ENCODE data around the gene COL11A2. TPM values are rescaled to one million over a fixed set of nuclear protein-coding genes. Genes with fewer than 3 reads are reported as not detected.
A peak's percentile ranks its signal among the peaks of the same experiment; 100 is the strongest.

Gene COL11A2
- total RNA-seq, 2 donors from 2014 or later: 0.52 to 0.89 TPM

GRCh38 chr6:33140556-33140955 lies 51.7 kb downstream of the COL11A2 start:
- DNase-seq (no peak), ATAC-seq (no peak)
- H3K9me3 ChIP-seq (ENCODE audit: control insufficient read depth, low read length, poor library complexity, severe bottlenecking): no peaks in the 10 kb centered on the region
- no peak overlapping the region for H3K4me3 Mint-ChIP-seq
- no peak overlapping the region for H3K27ac Mint-ChIP-seq
- H3K36me3 Mint-ChIP-seq (ENCODE audit: low read depth): peaks cover 14% of the 10 kb centered on the region
- H3K4me1 Mint-ChIP-seq: peaks cover 10% of the 10 kb centered on the region
- peaks cover 62% of the 10 kb centered on the region for H3K27me3 Mint-ChIP-seq

GRCh38 chr6:33139596-33140206 lies 52.6 kb downstream of the COL11A2 start:
- peaks cover 66% of the 10 kb centered on the region for H3K27me3 Mint-ChIP-seq
- peaks cover 14% of the 10 kb centered on the region for H3K36me3 Mint-ChIP-seq (ENCODE audit: low read depth)
- no peaks in the 10 kb centered on the region for H3K9me3 ChIP-seq (ENCODE audit: control insufficient read depth, low read length, poor library complexity, severe bottlenecking)
- H3K4me1 Mint-ChIP-seq: peaks cover 10% of the 10 kb centered on the region
- H3K4me3 Mint-ChIP-seq: no peak overlapping the region
- no peak for DNase-seq
- no peak for ATAC-seq
- H3K27ac Mint-ChIP-seq: no peak overlapping the region

GRCh38 chr6:33136310-33136900 lies 55.9 kb downstream of the COL11A2 start:
- Mint-ChIP-seq H3K36me3 (ENCODE audit: low read depth) (peaks cover 4% of the 10 kb centered on the region), H3K27me3 (peaks cover 48% of the 10 kb centered on the region), H3K4me1 (peaks cover 4% of the 10 kb centered on the region), H3K27ac (no peak overlapping the region), H3K4me3 (no peak overlapping the region)
- H3K9me3 ChIP-seq (ENCODE audit: control insufficient read depth, low read length, poor library complexity, severe bottlenecking): no peaks in the 10 kb centered on the region
- DNase-seq (no peak), ATAC-seq (no peak)

- H3K9me3 ChIP-seq (ENCODE audit: control insufficient read depth, low read length, poor library complexity, severe bottlenecking): no peaks in the 10 kb centered on the region
- Mint-ChIP-seq H3K27ac (no peak overlapping the region), H3K4me3 (no peak overlapping the region), H3K36me3 (ENCODE audit: low read depth) (no peaks in the 10 kb centered on the region), H3K4me1 (peaks cover 5% of the 10 kb centered on the region), H3K27me3 (peaks cover 54% of the 10 kb centered on the region)
- DNase-seq (no peak), ATAC-seq (no peak)
Observed at GRCh38 chr6:33132081-33132524, 60.2 kb downstream of the COL11A2 start.

GRCh38 chr6:33128318-33128717 lies 63.9 kb downstream of the COL11A2 start:
- ATAC-seq (no peak), DNase-seq (no peak)
- Mint-ChIP-seq H3K36me3 (ENCODE audit: low read depth) (peaks cover 2% of the 10 kb centered on the region), H3K4me3 (no peak overlapping the region), H3K4me1 (peaks cover 7% of the 10 kb centered on the region), H3K27me3 (peaks cover 44% of the 10 kb centered on the region), H3K27ac (no peak overlapping the region)
- no peaks in the 10 kb centered on the region for H3K9me3 ChIP-seq (ENCODE audit: control insufficient read depth, low read length, poor library complexity, severe bottlenecking)

GRCh38 chr6:33126101-33126714 lies 66.1 kb downstream of the COL11A2 start:
- peak; percentile 55 for ATAC-seq
- DNase-seq: peak; percentile 35 to 60 (median 44)
- Mint-ChIP-seq H3K27me3 (peaks cover 49% of the 10 kb centered on the region), H3K36me3 (ENCODE audit: low read depth) (peaks cover 2% of the 10 kb centered on the region), H3K27ac (no peak overlapping the region), H3K4me3 (no peak overlapping the region), H3K4me1 (peaks cover 6% of the 10 kb centered on the region)
- H3K9me3 ChIP-seq (ENCODE audit: control insufficient read depth, low read length, poor library complexity, severe bottlenecking): no peaks in the 10 kb centered on the region

GRCh38 chr6:33124947-33125346 lies 67.3 kb downstream of the COL11A2 start:
- peaks cover 48% of the 10 kb centered on the region for H3K27me3 Mint-ChIP-seq

GRCh38 chr6:33124525-33124901 lies 67.8 kb downstream of the COL11A2 start:
- Mint-ChIP-seq H3K27ac (no peak overlapping the region), H3K4me3 (no peak overlapping the region), H3K27me3 (peaks cover 46% of the 10 kb centered on the region), H3K36me3 (ENCODE audit: low read depth) (peaks cover 2% of the 10 kb centered on the region), H3K4me1 (peaks cover 2% of the 10 kb centered on the region)
- ATAC-seq (no peak), DNase-seq (no peak)
- H3K9me3 ChIP-seq (ENCODE audit: control insufficient read depth, low read length, poor library complexity, severe bottlenecking): no peaks in the 10 kb centered on the region

More at GRCh38 chr6:33124947-33125346, 67.3 kb downstream of the COL11A2 start:
- H3K9me3 ChIP-seq (ENCODE audit: control insufficient read depth, low read length, poor library complexity, severe bottlenecking): no peaks in the 10 kb centered on the region
- peaks cover 2% of the 10 kb centered on the region for H3K4me1 Mint-ChIP-seq
- H3K27ac Mint-ChIP-seq: no peak overlapping the region
- peaks cover 2% of the 10 kb centered on the region for H3K36me3 Mint-ChIP-seq (ENCODE audit: low read depth)
- DNase-seq (no peak), ATAC-seq (no peak)
- H3K4me3 Mint-ChIP-seq: no peak overlapping the region

- peaks cover 40% of the 10 kb centered on the region for H3K27me3 Mint-ChIP-seq
- ATAC-seq (no peak), DNase-seq (no peak)
- H3K36me3 Mint-ChIP-seq (ENCODE audit: low read depth): peaks cover 2% of the 10 kb centered on the region
- H3K4me3 Mint-ChIP-seq: no peak overlapping the region
- no peaks in the 10 kb centered on the region for H3K9me3 ChIP-seq (ENCODE audit: control insufficient read depth, low read length, poor library complexity, severe bottlenecking)
- H3K27ac Mint-ChIP-seq: no peak overlapping the region
- H3K4me1 Mint-ChIP-seq: peaks cover 2% of the 10 kb centered on the region
Observed at GRCh38 chr6:33123732-33124524, 68.3 kb downstream of the COL11A2 start.

GRCh38 chr6:33123181-33123580 lies 69.1 kb downstream of the COL11A2 start:
- ATAC-seq (no peak), DNase-seq (no peak)
- Mint-ChIP-seq H3K36me3 (ENCODE audit: low read depth) (peaks cover 2% of the 10 kb centered on the region), H3K4me3 (no peak overlapping the region), H3K27me3 (peaks cover 40% of the 10 kb centered on the region), H3K4me1 (peaks cover 2% of the 10 kb centered on the region), H3K27ac (no peak overlapping the region)
- H3K9me3 ChIP-seq (ENCODE audit: control insufficient read depth, low read length, poor library complexity, severe bottlenecking): no peaks in the 10 kb centered on the region

- no peak for DNase-seq
- Mint-ChIP-seq H3K36me3 (ENCODE audit: low read depth) (peaks cover 4% of the 10 kb centered on the region), H3K27ac (no peak overlapping the region), H3K27me3 (peaks cover 54% of the 10 kb centered on the region), H3K4me3 (no peak overlapping the region), H3K4me1 (peaks cover 10% of the 10 kb centered on the region)
- no peaks in the 10 kb centered on the region for H3K9me3 ChIP-seq (ENCODE audit: control insufficient read depth, low read length, poor library complexity, severe bottlenecking)
- ATAC-seq: no peak
Observed at GRCh38 chr6:33120001-33120400, 72.3 kb downstream of the COL11A2 start.

- no peaks in the 10 kb centered on the region for H3K9me3 ChIP-seq (ENCODE audit: control insufficient read depth, low read length, poor library complexity, severe bottlenecking)
- peaks cover 7% of the 10 kb centered on the region for H3K36me3 Mint-ChIP-seq (ENCODE audit: low read depth)
- DNase-seq: no peak
- H3K27me3 Mint-ChIP-seq: peaks cover 67% of the 10 kb centered on the region
- no peak overlapping the region for H3K27ac Mint-ChIP-seq
- ATAC-seq: peak; percentile 73
- H3K4me3 Mint-ChIP-seq: no peak overlapping the region
- H3K4me1 Mint-ChIP-seq: peaks cover 13% of the 10 kb centered on the region
Observed at GRCh38 chr6:33118525-33119123, 73.6 kb downstream of the COL11A2 start.

- Mint-ChIP-seq H3K4me1 (peaks cover 15% of the 10 kb centered on the region), H3K36me3 (ENCODE audit: low read depth) (peaks cover 8% of the 10 kb centered on the region), H3K27ac (no peak overlapping the region), H3K4me3 (no peak overlapping the region), H3K27me3 (peaks cover 75% of the 10 kb centered on the region)
- no peaks in the 10 kb centered on the region for H3K9me3 ChIP-seq (ENCODE audit: control insufficient read depth, low read length, poor library complexity, severe bottlenecking)
- ATAC-seq (no peak), DNase-seq (no peak)
Observed at GRCh38 chr6:33117811-33118277, 74.4 kb downstream of the COL11A2 start.
